NCI-H345 (cell line): ENCODE measurements around the gene TP53INP2.
"Not testable (repeated sequence)": the region's sequence is repeated elsewhere in the genome, so short reads cannot be mapped to it uniquely, and the experiment has no call there.

Experiments used
- DNase-seq: peaks from one replicate; lab custom pipeline; 2025; lab: John Stamatoyannopoulos, UW

Gene TP53INP2

DNA sequence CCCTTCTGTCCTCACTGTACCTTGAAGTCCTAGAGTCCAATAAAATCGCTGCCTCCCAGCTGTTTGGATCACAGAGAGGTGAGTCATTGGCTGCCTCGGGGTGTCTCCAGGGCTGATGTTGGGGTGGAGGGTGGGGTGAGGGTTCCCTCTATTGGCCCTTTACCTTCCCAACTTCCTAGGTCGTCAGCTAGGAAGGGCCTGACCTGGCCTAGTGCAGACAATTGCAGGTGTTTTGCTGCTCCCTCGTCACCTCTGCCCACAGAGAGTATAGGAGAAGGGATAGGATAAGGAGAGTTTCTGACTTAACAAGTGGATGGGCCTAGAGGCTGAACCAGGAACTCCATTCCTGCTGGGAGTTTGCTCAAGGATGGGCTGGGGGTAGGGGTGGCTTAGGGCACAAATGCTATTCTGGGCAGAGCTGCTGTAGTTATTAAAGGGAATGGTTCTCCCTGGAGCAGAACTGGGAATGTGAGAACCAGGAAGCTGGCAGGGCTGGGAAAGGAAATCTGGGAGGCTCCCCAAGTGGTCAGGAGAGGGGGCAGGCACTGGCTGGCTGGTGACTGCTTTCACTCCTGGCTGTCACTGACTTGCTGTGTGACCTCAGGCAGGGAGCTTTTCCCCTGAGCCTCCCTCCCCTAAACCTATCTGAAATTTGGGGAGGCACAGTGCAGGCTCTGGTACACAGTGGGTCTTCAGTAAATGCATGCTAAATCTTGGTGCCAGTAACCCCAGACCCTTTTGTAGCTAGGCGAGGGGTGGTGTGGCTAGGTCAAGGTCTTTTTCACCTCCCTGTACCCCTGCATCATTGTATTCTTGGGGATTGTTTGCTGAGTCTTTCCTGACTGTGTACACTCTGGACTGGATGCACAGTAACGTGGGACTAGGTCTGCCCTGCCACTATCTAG, 1.5 kb downstream of the TP53INP2 start:
- peak; percentile 20 for DNase-seq

DNA sequence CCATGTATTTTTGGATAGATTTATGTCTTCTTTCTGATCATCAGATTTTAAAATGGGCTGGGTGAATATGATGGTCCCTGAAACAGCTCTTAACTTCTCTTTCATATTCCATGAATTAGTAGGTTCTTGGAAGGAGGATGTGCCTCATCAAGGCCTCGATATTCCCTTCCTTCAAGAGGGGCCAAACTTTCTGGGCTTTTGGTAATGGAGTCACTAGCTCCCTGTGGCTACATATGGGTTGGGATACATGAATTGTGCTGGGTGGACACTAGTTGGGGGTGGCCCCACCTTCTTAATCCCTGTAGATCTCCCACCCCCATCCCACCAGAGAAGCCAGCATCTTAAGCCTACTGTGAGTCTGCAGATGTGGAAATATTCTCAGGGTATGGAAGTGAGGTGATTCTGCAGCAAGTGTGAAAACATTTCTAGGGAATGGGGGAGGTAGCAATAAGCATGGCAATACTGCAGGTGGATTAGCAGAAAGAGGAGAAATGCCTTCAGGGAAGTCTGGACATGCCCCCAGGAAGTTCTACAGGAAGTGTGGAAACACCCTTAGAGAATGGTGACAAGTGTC, 2.2 kb downstream of the TP53INP2 start:
- no peak for DNase-seq

DNA sequence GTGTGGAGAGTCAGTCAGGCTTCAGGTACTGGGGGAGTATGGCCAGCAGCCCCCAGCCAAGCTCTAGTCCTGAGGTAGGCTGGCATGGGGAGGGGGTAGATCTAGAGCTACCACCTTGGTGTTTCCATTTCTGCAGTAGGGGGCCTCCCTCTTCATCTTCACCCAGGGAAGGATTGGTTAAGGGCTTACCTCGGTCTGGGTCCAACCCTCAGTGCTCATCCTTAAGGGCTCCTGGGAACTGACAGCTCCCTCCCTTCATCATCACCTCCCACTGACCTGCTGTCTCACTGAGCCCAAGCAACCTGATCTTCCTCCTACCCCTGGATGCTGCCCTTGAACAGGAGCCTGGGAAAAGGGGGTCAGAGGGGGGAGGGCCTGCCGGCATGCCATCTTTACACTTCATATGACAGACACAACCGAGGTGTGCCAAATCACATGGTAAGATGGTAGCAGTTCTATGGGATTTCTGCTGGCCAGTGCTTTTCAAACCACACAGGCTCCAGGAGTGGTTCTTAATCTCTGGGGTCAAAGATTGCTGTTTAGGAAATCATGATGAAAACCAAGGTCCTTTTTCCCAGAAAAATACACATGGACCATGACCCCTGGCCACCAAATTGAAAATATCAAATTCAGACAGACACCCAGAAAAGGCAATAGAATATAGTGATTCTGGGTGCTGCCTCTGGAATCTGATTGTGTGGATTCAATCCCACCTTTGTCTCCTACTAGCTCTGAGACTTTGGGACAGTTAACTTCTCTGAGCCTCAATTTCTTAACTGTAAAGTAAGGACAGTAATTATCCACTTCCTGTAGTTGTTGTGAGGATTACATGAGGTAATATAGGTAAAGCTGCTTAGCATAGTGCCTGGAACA, 3.0 kb downstream of the TP53INP2 start:
- no peak for DNase-seq

DNA sequence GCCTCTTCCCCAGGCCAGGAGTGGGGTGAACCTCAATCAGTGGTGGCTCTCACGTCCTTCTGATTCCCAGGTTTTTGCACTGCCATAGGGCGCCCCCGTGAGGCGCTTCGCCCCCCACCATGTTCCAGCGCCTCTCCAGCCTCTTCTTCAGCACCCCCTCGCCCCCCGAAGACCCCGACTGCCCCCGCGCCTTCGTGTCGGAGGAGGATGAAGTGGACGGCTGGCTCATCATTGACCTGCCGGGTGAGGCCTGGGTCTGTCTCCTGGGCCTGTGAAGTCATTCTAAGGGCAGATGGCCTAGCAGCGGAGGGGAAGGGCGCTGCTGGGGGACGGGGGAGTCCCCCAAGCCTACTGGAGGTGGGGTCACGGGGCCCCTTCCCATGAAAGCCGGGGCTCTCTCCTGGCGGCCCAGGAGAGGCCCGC, 4.5 kb downstream of the TP53INP2 start:
- DNase-seq, result peak; percentile 61

DNA sequence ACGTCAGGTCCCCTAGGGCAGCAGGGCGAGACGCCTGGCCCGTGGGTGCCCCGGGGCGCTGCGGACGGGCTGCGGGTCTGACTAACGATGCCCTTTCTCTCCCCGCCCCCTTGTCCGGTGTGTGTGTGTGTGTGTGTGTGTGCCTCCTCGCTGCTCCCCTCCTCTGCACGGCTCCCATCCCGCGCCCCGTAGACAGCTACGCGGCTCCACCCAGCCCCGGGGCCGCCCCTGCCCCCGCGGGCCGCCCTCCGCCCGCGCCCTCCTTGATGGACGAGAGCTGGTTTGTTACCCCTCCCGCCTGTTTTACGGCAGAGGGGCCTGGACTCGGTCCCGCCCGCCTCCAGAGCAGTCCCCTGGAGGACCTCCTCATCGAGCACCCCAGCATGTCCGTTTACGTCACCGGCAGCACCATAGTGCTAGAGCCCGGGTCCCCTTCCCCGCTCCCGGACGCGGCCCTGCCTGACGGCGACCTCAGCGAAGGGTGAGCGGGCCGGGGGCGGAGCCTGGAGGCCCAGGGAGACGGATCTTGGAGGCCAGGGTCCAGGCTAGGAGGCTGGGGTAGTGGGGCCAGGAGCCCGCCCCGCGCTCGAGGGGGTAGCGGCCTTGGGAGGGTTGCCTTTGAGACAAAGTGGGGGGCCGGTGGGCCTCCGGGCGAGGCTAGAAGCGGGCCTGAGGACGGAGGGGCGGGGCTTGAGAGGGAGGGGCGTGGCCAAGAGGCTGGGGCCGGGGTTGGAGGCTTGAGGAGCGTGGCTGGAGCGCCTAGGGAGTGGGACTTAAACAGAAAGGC, 5.1 kb downstream of the TP53INP2 start:
- DNase-seq, result peak; percentile 86

DNA sequence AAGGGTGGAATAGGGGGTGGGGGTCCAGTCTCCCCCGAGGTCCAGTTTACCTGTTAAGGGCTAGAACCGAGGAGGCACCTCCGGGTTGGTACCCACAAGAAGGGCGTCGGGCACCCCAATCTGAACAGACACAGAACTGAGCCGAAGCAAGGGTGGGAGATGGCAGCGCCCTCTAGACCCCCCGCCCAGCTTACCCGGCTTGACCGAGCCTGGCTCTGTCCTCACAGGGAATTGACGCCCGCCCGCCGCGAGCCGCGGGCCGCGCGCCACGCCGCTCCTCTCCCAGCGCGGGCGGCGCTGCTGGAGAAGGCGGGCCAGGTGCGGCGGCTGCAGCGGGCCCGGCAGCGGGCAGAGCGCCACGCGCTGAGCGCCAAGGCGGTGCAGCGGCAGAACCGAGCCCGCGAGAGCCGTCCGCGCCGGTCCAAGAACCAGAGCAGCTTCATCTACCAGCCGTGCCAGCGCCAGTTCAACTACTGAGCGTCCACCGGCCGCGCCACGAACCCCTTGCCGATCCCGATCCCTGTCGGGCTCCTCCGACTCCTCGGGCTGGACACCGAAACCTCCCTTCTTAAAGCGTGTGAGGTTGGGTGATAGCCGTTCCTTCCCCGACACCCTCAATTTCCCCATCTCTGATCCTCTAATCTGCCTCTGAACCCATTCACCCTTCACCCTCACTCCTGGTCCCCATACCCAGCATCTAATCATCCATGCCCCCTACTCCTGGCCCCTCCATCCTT, 5.9 kb downstream of the TP53INP2 start:
- peak; percentile 84 for DNase-seq

DNA sequence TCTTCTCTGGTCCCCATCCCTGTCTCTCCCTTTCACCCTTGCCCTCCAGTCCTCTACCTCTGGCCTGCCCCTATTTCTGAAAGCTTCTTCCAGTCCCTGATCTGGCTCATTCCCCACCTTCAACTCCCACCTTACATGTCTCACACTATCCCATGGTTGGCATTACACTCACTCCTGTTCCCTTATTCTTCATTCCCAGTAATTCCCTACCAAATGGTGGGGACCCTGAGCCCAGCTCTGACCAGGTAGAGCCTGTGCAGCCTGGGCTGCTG, 6.4 kb downstream of the TP53INP2 start:
- DNase-seq, result no peak

DNA sequence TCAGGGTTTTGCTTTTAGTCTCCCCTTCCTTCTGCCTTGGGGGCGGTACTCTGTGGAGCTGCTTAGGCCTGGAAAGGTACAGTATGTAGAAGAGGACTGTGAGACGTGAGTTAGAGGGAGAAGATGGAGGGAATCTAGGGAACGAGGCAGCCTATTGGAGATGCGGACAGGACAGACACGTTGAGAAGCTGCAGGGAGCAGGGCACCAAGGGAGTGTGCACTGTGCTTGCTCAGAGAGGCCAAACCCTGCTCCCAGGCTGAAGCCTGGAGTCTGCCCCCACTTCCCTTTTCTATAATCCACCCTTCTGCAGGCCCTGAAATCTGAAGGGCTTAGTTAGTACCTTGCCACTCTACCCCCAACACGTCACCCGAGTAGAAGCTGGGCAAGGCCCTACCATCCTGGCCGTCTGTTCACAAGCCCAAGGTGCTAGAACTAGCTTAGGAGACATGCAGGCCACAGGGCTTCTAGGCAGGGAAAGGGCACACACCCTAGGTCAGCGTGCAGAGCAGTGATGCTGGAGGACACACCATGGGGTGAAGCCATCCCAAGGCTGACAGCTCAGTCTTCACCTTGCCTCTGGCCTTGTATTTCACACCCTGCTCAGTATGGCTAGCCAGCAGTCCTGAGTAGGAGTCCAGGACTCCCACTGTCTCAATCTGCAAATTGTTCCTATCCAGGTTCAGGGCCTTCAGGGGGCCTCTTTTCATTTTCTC, 6.9 kb downstream of the TP53INP2 start:
- DNase-seq, result no peak

DNA sequence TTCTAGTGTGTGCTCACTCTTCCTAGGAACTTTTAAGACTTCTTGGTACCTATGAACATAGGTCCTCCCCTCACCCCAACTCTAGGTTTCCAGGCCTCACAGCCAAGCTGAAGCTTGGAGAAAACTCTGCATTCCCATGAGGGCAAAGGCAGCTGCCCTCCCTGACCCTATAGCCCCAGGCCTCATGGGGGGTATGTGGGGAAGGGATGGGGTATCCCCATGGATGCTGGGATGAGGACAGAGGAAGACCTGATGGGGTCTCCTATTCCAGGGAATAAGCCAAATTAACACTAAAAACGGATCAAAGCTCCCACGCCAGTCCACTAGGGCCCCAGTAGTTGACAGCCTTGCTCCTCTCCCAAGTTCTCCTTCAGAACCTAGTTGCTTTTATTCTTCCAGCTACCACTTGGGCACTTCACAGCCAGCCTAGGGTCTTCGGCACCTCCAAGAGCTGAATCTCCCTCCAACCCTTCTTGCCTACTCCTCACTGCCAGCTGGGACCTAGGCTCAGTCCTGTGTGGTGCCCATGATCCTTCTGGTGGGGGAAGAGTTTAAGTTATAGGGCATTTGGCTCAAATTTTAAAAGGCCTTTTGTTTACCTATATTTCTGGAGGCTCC, 7.8 kb downstream of the TP53INP2 start:
- DNase-seq, result no peak

DNA sequence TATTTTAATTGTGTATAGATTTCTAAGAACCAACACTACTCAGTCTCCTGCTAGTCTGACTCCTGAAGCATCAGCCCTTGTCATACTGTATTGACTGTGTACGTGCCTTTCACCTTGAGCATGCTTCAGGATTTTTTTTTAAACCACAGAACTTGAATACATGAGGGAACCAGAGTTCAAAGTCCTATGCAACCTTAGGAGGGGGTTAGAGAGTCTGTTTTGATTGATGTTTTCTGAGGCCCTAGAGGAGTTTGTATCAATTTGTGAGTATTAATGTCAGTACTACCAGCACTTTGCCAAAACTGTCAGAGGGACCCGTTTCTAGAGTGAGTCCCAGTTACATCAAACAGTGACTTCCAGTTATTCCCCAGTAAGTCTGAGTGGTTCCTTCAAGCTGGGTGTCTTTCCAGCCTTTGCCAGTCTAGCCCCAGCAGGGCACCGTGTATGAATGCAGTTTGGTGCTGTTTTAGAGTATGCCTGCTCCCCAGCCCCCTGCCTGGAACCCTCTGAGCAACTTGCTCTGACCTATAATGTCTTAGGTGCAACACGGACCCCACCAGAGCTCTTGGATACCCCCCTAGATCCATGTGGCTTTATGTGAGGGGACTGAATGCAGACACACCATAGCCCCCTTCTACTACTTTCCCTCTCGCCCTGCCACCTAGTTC, 8.5 kb downstream of the TP53INP2 start:
- DNase-seq, result no peak

DNA sequence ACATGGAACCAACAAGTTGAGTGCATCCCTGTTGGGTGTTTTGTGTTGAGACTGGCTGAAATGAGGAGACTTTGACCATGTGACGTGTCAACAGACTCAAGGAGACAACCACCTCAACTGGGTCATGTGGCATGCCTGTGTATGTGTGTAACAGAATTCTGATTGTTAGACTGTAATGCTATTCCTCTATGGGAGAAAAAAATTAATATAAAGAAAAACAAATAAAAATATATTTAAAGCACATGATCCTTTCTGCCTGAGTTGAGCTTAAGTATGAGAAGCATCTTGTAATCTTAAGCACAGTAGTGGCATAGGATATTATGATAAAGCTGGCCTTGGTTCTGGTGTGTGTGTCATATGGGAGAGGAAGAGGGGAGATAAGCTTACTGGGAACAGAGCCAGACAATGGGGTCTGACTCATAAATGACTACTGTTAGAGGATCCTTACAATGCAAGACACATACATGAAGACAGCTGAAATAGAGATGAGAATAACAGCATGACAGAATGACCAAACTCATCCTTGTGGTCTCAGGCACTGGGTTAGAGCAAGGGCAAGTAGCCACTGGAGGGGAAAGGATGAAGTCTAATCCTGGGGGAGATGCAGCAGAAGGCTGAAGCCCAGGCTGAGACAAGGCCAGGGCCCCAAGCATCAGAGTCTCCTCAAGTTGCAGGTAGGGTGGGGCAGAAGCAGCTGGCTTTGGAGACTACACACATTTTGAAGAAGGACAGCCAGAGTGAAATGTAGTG, 9.2 kb downstream of the TP53INP2 start:
- no peak for DNase-seq

DNA sequence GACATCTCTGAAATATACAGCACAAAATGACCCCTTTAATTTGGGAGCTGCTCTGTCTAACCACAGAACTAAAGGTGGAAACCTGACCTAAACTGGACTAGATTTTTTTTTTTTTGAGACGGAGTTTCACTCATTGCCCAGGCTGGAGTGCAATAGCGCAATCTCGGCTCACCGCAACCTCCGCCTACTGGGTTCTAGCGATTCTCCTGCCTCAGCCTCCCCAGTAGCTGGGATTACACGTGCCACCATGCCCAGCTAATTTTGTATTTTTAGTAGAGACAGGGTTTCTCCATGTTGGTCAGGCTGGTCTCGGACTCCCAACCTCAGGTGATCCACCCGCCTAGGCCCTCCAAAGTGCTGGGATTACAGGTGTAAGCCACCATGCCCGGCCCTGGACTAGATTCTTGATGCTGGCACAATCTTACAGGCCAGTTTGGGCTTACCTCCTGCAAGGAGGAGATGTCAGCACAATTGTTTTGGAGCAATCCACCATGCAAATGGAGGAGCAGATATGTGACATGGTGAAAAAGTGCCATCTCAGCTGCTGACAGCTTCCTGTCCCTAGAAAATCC, 9.9 kb downstream of the TP53INP2 start:
- not testable (repeated sequence) for DNase-seq

DNA sequence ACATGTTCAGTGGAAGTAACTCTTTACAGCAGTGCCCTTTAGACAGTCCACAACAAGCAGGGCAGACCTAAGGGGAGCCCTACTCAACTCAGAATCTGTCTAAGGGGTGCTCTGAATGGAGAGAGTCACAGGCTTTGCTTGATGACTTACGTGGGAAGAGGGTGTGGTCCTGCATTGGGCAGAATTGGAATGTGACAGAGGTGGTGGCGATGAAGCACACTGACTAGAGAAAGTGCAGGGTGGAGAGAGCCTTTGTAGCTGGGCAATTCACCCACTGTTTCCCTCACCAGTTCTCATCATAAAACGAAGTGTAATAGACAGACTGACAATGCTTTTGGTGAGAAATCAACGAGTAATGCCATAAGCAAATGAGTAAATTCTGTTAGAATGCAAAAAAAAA, 11.2 kb downstream of the TP53INP2 start:
- no peak for DNase-seq

DNA sequence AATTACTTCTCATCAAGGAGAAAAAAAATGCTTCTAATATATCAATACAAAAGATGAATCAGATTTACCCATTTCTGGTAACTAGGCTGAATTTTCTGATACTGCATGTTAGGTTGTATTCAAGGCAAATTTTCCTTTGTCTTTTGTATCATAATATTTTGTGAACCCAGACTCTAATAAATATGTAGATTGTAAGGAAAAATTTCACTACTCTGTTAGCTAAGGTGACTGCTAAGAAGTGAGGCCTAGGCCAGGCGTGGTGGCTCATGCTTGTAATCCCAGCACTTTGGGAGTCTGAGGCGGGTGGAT, 12.7 kb downstream of the TP53INP2 start:
- DNase-seq, result no peak

DNA sequence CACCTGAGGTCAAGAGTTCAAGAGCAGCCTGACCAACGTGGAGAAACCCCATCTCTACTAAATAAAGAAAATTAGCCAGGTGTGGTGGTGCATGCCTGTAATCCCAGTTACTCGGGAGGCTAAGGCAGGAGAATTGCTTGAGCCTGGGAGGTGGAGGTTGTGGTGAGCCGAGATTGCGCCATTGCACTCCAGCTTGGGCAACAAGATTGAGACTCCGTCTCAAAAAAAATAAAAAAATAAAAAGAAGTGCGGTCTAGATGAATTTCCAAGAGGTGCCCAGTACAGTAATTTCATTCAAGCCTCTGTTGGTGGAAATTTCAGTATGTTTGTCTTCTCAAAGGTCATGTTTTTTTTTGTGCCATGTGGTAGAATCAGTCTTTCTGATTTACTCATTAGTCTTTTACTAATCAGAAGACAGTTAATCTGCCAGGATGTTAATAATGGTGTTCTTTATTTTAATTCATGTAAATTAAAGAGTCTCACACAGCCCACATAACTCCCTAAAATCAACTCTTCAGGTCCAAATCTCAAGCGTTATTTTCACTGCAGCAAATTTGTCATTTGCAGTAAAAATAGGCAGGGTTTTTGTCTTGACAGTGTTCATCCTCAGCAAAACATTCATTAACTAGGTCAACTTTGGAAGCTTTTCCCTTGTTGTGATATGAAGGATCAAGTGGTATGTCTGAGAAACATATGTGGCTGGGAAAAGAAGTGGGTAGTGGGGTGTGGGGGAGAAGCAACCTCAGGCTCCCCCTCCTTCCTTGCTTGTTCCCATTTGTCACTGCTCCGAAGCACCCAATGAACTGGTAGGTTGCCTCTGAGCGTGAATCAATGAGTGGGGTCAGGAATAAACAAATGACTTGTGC, 13.3 kb downstream of the TP53INP2 start:
- DNase-seq, result no peak

DNA sequence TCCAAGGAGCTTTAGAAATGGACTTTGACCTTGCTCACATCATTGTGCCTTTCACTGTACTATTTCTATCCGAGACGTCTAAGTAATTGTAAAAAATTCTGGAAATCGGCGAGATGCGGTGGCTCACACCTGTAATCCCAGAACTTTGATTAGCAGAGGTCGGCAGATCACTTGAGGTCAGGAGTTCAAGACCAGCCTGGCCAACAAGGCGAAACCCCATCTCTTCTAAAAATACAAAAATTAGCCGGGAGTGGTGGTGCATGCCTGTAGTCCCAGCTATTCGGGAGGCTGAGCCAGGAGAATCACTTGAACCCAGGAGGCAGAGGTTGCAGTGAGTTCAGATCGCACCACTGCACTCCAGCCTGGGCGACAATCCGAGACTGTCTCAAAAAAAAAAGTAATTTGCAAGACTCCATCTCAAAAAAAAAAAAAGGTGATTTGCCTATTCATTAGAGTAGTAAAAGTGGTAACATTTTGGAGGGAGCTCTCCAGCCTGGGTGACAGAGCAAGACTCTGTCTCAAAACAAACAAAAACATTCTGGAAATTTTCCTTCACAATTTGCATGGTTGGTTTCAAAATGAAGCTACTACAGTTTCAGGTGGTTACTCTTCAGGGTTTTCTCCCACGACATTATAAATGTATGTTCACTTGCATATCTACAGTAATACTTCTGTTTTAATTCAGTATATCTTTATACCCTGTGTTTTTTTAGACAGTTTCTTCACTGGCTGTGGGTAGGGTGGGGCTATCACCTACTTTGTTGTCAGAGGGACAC, 15.3 kb downstream of the TP53INP2 start:
- not testable (repeated sequence) for DNase-seq

DNA sequence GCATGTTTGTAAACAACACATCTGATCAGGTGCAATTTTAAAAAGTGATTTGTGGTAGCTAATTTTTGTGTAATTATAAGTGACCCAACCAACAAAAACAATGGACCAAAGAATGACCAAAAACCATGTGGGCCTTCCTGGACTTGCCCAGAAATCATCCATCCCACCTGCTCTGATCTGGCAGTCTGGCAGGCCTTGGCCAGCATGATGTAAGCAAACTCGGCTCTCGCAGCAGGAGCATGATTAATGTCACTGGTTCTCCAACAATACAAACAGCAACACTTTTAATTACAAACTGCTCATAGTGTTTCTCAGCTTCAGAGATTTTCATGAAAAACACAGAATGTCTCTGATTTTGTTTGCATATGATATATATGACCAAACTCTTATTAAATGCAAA, 16.1 kb downstream of the TP53INP2 start:
- no peak for DNase-seq
